ENCODE data around the gene AP1B1. TPM values are rescaled to one million over a fixed set of nuclear protein-coding genes. Genes with fewer than 3 reads are reported as not detected.
"Not testable (repeated sequence)": the region's sequence is repeated elsewhere in the genome, so short reads cannot be mapped to it uniquely, and the experiment has no call there.

Gene AP1B1
- total and polyA plus RNA-seq, 4 donors = 17.6 to 63.4 (median 44.0) TPM

DNA sequence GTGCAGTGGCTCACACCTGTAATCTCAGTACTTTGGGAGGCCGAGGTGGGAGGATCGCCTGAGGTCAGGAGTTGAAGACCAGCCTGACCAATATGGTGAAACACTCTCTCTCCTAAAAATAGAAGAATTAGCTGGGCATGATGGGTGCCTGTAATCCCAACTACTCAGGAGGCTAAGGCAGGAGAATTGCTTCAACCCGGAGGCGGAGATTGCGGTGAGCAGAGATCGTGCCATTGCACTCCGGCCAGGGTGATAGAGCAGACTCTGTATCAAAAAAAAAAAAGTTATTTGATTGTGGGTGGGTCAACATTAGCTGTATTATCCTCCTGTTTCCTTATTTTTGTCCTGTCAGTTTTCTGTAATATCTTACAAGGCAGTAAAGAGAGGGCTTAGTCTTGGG lies 38.1 kb upstream of the AP1B1 start:
- DNase-seq (ENCODE audit: low spot score) = no peak
- WGBS = 94% methylated on average over 7 of the region's 7 CpGs

DNA sequence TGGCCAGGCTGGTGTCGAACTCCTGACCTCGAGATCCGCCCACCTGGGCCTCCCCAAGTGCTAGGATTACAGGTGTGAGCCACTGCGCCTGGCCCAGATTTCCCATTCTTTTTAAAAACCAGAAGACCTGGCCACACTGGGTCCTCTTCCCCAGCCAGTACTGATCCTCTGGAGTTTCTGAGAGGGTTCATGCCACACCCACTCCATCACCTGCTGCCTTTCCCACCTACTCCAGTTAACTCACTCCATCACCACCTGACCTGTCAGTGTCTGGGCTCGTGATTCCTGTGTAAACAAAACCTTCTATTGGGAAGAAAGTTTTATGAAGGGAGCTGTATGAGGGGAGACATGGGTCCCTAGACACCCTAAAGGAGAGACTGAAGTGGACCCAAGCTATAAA lies 30.3 kb upstream of the AP1B1 start:
- H3K27me3 ChIP-seq (ENCODE audit: control insufficient read depth in 4 of 4, insufficient read depth in 4 of 4, low read length in 3 of 4); H3K9me3 ChIP-seq (ENCODE audit: control insufficient read depth in 4 of 4, low read length in 3 of 4); H3K36me3 ChIP-seq (ENCODE audit: control insufficient read depth in 4 of 4, insufficient read depth in 3 of 4, low read depth in 1 of 4, low read length in 3 of 4); H3K27ac ChIP-seq (ENCODE audit: low read depth in 1 of 2, low read length in 2 of 2); H3K4me3 ChIP-seq (ENCODE audit: low read depth in 1 of 3, low read length in 3 of 3); H3K4me1 ChIP-seq (ENCODE audit: control insufficient read depth in 4 of 4, insufficient read depth in 4 of 4, low read length in 3 of 4); H3K9ac ChIP-seq (ENCODE audit: low read depth in 1 of 2, low read length in 2 of 2); DNase-seq (ENCODE audit: low spot score): not testable (repeated sequence)
- WGBS = 71% methylated on average over 5 of the region's 5 CpGs

More for the DNA sequence above, 38.1 kb upstream of the AP1B1 start:
- no peak for TF ChIP-seq RAD21 (IDR thresholded peaks at IDR 0.05)
- no peak overlapping the region for H3K9ac ChIP-seq (ENCODE audit: low read depth in 1 of 2, low read length in 2 of 2)
- no peaks in the 10 kb centered on the region for H3K27me3 ChIP-seq (ENCODE audit: control insufficient read depth in 4 of 4, insufficient read depth in 4 of 4, low read length in 3 of 4)
- H3K36me3 ChIP-seq (ENCODE audit: control insufficient read depth in 4 of 4, insufficient read depth in 3 of 4, low read depth in 1 of 4, low read length in 3 of 4) = no peaks in the 10 kb centered on the region
- H3K4me3 ChIP-seq (ENCODE audit: low read depth in 1 of 3, low read length in 3 of 3) = no peak overlapping the region
- H3K9me3 ChIP-seq (ENCODE audit: control insufficient read depth in 4 of 4, low read length in 3 of 4) = no peaks in the 10 kb centered on the region
- no peak overlapping the region for H3K27ac ChIP-seq (ENCODE audit: low read depth in 1 of 2, low read length in 2 of 2)
- H3K4me1 ChIP-seq (ENCODE audit: control insufficient read depth in 4 of 4, insufficient read depth in 4 of 4, low read length in 3 of 4) = peaks cover 0 to 1% (median 0%) of the 10 kb centered on the region in 4 donors

DNA sequence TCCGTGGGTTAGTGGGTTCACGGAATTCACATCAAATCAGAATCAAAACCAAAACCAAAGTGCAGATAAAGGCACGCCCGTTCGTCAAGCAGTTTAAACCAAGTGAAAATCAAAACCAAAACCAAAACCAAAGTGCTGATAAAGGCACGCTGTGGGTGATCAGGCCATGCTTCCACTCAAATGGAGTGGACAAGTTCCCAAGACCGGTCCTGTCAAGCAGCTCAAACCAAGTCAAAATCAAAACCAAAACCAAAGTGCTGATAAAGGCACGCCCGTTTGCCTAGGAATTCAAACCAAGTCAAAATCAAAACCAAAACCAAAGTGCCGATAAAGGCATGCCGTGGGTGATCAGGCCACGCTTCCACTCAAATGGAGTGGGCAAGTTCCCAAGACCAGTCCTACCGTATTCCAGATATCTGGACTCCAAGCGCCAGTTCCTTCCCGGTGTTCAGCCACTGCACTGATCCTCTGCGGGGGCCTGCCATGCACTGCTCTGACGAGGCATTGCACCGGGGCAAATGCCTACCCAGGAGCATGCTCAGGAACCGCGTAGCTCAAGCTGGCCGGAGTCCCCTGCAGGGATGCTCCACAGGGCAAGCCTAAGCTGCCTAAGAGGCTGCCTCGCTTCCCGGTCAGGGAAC lies 26.7 kb upstream of the AP1B1 start:
- Histone ChIP-seq H3K4me3 (ENCODE audit: low read depth in 1 of 3, low read length in 3 of 3) (peak overlapping the region; percentile 51 to 81 (median 54)), H3K9ac (ENCODE audit: low read depth in 1 of 2, low read length in 2 of 2) (peak overlapping the region; percentile 66 to 77), H3K27ac (ENCODE audit: low read depth in 1 of 2, low read length in 2 of 2) (peak overlapping the region; percentile 70 to 87)
- H3K36me3 ChIP-seq (ENCODE audit: control insufficient read depth in 4 of 4, insufficient read depth in 3 of 4, low read depth in 1 of 4, low read length in 3 of 4); H3K9me3 ChIP-seq (ENCODE audit: control insufficient read depth in 4 of 4, low read length in 3 of 4); H3K4me1 ChIP-seq (ENCODE audit: control insufficient read depth in 4 of 4, insufficient read depth in 4 of 4, low read length in 3 of 4); DNase-seq (ENCODE audit: low spot score); H3K27me3 ChIP-seq (ENCODE audit: control insufficient read depth in 4 of 4, insufficient read depth in 4 of 4, low read length in 3 of 4): not testable (repeated sequence)
- WGBS = 13% methylated on average over 23 of the region's 23 CpGs
- TF ChIP-seq SP1 (IDR thresholded peaks at IDR 0.05) (peak; percentile 12), YY1 (IDR thresholded peaks at IDR 0.05) (peak; percentile 53), GABPA (IDR thresholded peaks at IDR 0.05 in 1 of 2, conservative IDR thresholded peaks at IDR 0.05 in 1 of 2) (peak in 1 of 2 donors; percentile 22), NR2F2 (IDR thresholded peaks at IDR 0.05) (peak; percentile 18)
- TF ChIP-seq, protein P1, sequence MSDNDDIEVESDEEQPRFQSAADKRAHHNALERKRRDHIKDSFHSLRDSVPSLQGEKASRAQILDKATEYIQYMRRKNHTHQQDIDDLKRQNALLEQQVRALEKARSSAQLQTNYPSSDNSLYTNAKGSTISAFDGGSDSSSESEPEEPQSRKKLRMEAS (IDR thresholded peaks at IDR 0.05) = peak; percentile 94

DNA sequence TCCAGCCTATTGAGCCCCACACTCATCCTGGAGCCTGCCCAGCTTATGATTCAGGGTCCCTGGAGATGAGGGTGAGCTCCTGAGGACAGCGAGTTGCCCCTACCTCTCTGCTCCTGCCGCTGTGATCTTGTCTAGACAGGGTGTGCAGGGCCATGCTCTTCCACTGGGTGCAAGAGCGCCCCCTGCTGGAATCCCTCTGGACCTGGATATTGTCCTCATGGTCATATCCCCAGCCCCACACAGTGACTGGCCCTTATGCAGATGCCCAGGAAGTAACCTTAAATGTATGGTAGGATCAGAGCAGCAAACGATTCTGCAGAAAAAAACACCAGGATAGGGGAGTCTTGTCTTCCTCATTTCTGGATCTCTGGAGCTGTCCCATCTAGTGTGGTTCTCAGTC lies 24.4 kb upstream of the AP1B1 start:
- not testable (repeated sequence) for H3K4me1 ChIP-seq (ENCODE audit: control insufficient read depth in 4 of 4, insufficient read depth in 4 of 4, low read length in 3 of 4); H3K27ac ChIP-seq (ENCODE audit: low read depth in 1 of 2, low read length in 2 of 2); H3K36me3 ChIP-seq (ENCODE audit: control insufficient read depth in 4 of 4, insufficient read depth in 3 of 4, low read depth in 1 of 4, low read length in 3 of 4); H3K27me3 ChIP-seq (ENCODE audit: control insufficient read depth in 4 of 4, insufficient read depth in 4 of 4, low read length in 3 of 4); DNase-seq (ENCODE audit: low spot score); H3K4me3 ChIP-seq (ENCODE audit: low read depth in 1 of 3, low read length in 3 of 3); H3K9ac ChIP-seq (ENCODE audit: low read depth in 1 of 2, low read length in 2 of 2); H3K9me3 ChIP-seq (ENCODE audit: control insufficient read depth in 4 of 4, low read length in 3 of 4)
- TF ChIP-seq, protein P2, sequence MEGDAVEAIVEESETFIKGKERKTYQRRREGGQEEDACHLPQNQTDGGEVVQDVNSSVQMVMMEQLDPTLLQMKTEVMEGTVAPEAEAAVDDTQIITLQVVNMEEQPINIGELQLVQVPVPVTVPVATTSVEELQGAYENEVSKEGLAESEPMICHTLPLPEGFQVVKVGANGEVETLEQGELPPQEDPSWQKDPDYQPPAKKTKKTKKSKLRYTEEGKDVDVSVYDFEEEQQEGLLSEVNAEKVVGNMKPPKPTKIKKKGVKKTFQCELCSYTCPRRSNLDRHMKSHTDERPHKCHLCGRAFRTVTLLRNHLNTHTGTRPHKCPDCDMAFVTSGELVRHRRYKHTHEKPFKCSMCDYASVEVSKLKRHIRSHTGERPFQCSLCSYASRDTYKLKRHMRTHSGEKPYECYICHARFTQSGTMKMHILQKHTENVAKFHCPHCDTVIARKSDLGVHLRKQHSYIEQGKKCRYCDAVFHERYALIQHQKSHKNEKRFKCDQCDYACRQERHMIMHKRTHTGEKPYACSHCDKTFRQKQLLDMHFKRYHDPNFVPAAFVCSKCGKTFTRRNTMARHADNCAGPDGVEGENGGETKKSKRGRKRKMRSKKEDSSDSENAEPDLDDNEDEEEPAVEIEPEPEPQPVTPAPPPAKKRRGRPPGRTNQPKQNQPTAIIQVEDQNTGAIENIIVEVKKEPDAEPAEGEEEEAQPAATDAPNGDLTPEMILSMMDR (IDR thresholded peaks at IDR 0.05; ENCODE audit: low read depth, low read length, missing input control) = peak; percentile 37
- peak; percentile 50 to 63 for TF ChIP-seq RAD21 (IDR thresholded peaks at IDR 0.05)
- WGBS = 28% methylated on average over 4 of the region's 4 CpGs

DNA sequence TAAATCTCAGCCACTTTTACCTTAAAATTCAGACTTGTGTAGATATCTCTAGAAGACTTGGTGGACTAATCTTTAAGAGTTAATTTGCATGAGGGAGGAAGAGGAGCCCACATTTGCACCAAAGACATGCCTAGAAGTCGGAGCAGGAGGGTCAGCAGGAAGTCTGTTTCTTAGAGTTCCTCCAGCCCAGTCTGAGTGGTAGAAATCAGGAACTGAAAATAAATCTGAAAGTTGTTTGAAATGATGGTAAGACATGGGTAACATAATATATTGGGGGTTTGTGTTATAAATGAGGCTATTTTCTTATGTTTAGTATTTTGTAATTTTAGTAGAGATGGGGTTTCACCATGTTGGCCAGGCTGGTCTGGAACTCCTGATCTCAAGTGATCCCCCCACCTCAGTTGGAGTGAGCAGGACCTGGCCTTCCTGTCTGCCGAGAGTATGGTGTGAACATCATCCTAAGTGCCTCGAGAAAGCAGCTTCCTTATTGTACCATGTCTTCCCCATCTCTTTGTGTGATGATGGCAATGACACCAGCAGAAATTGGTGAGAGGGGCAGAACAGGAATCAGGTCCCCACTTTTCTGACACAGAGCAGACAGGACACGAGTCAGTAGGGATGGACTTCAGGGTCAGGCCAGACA lies 23.3 kb upstream of the AP1B1 start:
- H3K27ac ChIP-seq (ENCODE audit: low read depth in 1 of 2, low read length in 2 of 2) = not testable (repeated sequence)

More for the DNA sequence above, 23.3 kb upstream of the AP1B1 start:
- WGBS = 69% methylated on average over 4 of the region's 4 CpGs
- not testable (repeated sequence) for DNase-seq (ENCODE audit: low spot score); H3K36me3 ChIP-seq (ENCODE audit: control insufficient read depth in 4 of 4, insufficient read depth in 3 of 4, low read depth in 1 of 4, low read length in 3 of 4); H3K27me3 ChIP-seq (ENCODE audit: control insufficient read depth in 4 of 4, insufficient read depth in 4 of 4, low read length in 3 of 4); H3K9me3 ChIP-seq (ENCODE audit: control insufficient read depth in 4 of 4, low read length in 3 of 4); H3K4me3 ChIP-seq (ENCODE audit: low read depth in 1 of 3, low read length in 3 of 3); H3K4me1 ChIP-seq (ENCODE audit: control insufficient read depth in 4 of 4, insufficient read depth in 4 of 4, low read length in 3 of 4); H3K9ac ChIP-seq (ENCODE audit: low read depth in 1 of 2, low read length in 2 of 2)
